ENCODE measurements around the gene ANO4. TPM values are rescaled to one million over a fixed set of nuclear protein-coding genes. Genes with fewer than 3 reads are reported as not detected.

ANO4 gene
- total and polyA plus RNA-seq, 8 donors: 0.37 TPM; not detected in 7

DNA sequence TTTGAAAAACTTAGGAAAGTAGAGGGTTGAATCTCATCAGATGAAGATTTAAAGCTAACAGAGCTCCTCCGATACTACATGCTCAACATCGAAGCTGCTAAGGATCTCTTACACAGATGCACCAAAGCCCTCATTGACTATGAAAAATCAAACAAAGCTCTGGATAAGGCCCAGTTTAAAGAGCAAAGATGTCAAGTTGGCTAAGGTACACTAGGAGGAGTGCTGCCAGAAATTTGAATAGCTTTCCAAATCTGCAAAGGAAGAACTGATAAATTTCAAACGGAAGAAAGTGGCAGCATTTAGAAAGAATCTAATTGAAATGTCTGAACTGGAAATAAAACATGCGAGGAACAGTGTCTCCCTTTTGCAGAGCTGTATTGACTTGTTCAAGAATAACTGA is 274.3 kb downstream of the ANO4 start:
- 65 to 73% (median 71%) methylated on average over 4 of the region's 4 CpGs for WGBS, 5 donors
- Histone ChIP-seq H3K4me1 (no peaks in the 10 kb centered on the region), H3K27me3 (no peaks in the 10 kb centered on the region), H3K27ac (no peak overlapping the region), H3K4me3 (no peak overlapping the region), H3K36me3 (no peaks in the 10 kb centered on the region), H3K9me3 (peaks cover 0 to 8% (median 3%) of the 10 kb centered on the region in 4 donors)
- no peak for DNase-seq
- intact Hi-C loops (cut with DNase I; ENCODE audit: low total_unique reads): no loop called here
- no peak for TF ChIP-seq EP300 (IDR thresholded peaks at IDR 0.05)
- no peak for TF ChIP-seq POLR2AphosphoS5 (IDR thresholded peaks at IDR 0.05)
- no peak for TF ChIP-seq CTCF (IDR thresholded peaks at IDR 0.05)
- no peak for TF ChIP-seq POLR2A (IDR thresholded peaks at IDR 0.05)

DNA sequence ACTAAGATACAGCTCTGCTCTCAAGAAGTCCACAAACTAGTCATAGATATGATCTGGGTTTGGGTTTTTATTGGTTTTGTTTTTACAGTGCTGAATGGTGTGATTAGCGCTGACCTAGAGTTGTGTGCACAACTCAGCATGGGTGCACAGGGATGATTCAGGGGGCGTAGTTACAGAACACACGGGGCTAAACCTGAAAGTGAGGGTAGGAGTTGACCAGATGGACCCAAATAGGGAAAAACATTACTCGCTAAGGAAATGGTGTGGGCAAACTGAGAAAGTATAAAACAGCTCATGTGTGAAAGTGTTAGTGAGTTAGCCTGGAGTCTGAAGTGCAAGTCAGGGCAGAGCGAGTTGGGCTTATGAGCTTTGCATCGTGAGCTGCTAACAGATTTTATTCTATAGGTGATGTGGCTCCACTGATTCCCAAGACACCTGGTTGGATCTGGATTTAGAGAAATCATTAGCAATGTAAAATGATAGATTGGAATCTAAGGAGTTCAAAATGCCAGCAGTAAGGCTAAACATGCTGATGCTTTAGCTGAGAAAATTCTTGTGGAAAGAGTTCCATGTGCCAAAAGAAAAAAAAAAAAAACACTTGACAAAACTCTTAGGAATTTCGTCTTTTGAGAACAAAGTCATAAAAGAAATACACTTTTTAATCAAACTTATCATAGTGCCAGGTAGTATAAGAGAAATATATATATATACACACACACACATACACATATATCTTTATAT is 280.5 kb downstream of the ANO4 start:
- Histone ChIP-seq H3K4me1 (no peaks in the 10 kb centered on the region), H3K27ac (no peak overlapping the region), H3K4me3 (no peak overlapping the region), H3K36me3 (no peaks in the 10 kb centered on the region), H3K27me3 (no peaks in the 10 kb centered on the region), H3K9me3 (peaks cover 0 to 8% (median 3%) of the 10 kb centered on the region in 4 donors)
- intact Hi-C loops (cut with DNase I; ENCODE audit: low total_unique reads): no loop called here
- TF ChIP-seq EP300 (IDR thresholded peaks at IDR 0.05) (no peak), POLR2A (IDR thresholded peaks at IDR 0.05) (no peak), POLR2AphosphoS5 (IDR thresholded peaks at IDR 0.05) (no peak), CTCF (IDR thresholded peaks at IDR 0.05) (no peak)
- 48 to 62% (median 60%) methylated on average over 7 of the region's 7 CpGs for WGBS, 5 donors
- DNase-seq: no peak

DNA sequence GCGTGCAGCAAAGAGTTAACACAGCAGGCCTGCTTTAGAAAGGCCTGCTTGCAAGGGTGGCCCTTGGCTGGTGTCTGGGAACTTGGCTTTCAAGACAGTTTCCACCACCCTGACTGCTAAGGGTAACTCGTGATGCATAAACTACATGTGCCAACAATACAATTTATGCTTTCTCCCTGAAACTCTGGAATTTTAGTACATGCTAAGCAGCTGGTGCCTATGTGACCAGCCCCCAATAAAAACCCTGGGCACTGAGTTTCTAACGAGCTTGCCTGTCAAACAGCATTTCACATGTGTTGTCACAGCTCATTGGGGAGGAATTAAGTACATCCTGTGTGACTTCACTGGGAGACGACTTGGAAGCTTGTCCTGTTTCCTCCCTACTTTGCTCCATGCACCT is 282.3 kb downstream of the ANO4 start:
- Histone ChIP-seq H3K36me3 (no peaks in the 10 kb centered on the region), H3K4me3 (no peak overlapping the region), H3K27me3 (no peaks in the 10 kb centered on the region), H3K27ac (no peak overlapping the region), H3K9me3 (peaks cover 0 to 4% (median 2%) of the 10 kb centered on the region in 4 donors), H3K4me1 (no peaks in the 10 kb centered on the region)
- TF ChIP-seq POLR2AphosphoS5 (IDR thresholded peaks at IDR 0.05): no peak
- TF ChIP-seq EP300 (IDR thresholded peaks at IDR 0.05): no peak
- no peak for TF ChIP-seq POLR2A (IDR thresholded peaks at IDR 0.05)
- no peak for TF ChIP-seq CTCF (IDR thresholded peaks at IDR 0.05)
- intact Hi-C loops (cut with DNase I; ENCODE audit: low total_unique reads): no loop called here
- DNase-seq: peak in 1 of 2 donors; percentile 10
- 27 to 46% (median 30%) methylated on average over 4 of the region's 4 CpGs for WGBS, 5 donors

DNA sequence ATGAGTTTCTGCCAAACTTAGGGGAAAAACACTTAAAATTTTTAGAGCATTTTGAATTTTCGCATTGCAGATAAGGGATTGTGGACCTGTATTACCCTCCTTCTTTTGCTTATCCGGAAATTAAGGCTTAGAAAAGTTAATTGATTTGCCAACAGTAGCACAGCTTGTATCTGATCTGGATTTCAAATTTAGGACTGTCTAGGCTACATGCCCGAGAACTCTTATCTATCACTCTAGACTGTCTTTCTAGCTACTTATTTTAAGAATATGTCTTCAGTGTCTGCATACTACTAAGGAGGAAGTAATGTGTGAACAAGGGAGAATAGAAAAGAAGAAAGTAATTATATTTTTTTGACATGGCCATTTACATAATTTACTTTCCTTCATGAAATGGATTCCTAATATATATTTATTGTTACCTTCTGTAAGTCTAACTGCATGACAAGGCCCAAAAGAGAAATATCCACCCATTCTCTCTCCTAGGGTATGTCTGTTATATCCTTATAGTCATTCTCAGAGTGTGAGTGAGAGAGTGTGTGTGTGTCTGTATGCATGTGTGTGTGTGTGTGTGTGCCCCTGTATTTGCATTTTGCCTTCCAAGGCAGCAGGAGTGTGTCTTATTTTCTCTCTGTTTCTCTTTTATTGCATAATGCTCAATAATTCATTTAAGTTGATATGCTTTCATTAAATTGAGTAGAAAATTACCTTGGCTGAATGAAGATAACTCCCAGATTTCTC is 283.4 kb downstream of the ANO4 start:
- TF ChIP-seq CTCF (IDR thresholded peaks at IDR 0.05): no peak
- TF ChIP-seq EP300 (IDR thresholded peaks at IDR 0.05): no peak
- no peak for TF ChIP-seq POLR2AphosphoS5 (IDR thresholded peaks at IDR 0.05)
- no peak for TF ChIP-seq POLR2A (IDR thresholded peaks at IDR 0.05)
- no peak for DNase-seq
- H3K27me3 ChIP-seq: no peaks in the 10 kb centered on the region
- 61 to 79% (median 75%) methylated on average over 3 of the region's 3 CpGs for WGBS, 5 donors
- H3K27ac ChIP-seq: no peak overlapping the region
- peaks cover 0 to 5% (median 0%) of the 10 kb centered on the region in 4 donors for H3K9me3 ChIP-seq
- no peak overlapping the region for H3K4me3 ChIP-seq
- H3K36me3 ChIP-seq: no peaks in the 10 kb centered on the region
- no peaks in the 10 kb centered on the region for H3K4me1 ChIP-seq
- intact Hi-C loops (cut with DNase I; ENCODE audit: low total_unique reads): no loop called here

Data from stomach (tissue), 9 donors.